Activated CD4-positive, alpha-beta T cell treated with anti-CD3 and anti-CD28 coated beads, Interleukin-2, amount 10 ng/mL, durations not matched to agents 24 days and 14 days (primary cell): ENCODE measurements around the gene LRP4. TPM values are rescaled to one million over a fixed set of nuclear protein-coding genes. Genes with fewer than 3 reads are reported as not detected.

Experiments
- DNase-seq: peaks from one replicate; pipeline ENCODE4 v3.0.0; 2022
- H3K27ac Mint-ChIP-seq: one replicate; pipeline ENCODE4 v1.8.0; 2022; ENCODE audit warnings: mild to moderate bottlenecking, mixed read lengths
- H3K27me3 Mint-ChIP-seq: one replicate; pipeline ENCODE4 v1.8.0; 2022; ENCODE audit warnings: mixed read lengths
- H3K36me3 Mint-ChIP-seq: one replicate; pipeline ENCODE4 v1.8.0; 2022; ENCODE audit warnings: low read depth, mild to moderate bottlenecking, mixed read lengths
- H3K4me1 Mint-ChIP-seq: one replicate; pipeline ENCODE4 v1.8.0; 2021; ENCODE audit warnings: mixed read lengths
- H3K4me3 Mint-ChIP-seq: one replicate; pipeline ENCODE4 v1.8.0; 2022; ENCODE audit warnings: mild to moderate bottlenecking, moderate library complexity, mixed read lengths
- H3K9me3 Mint-ChIP-seq: one replicate; pipeline ENCODE4 v1.8.0; 2021; ENCODE audit warnings: mixed read lengths
- intact Hi-C: fragments of 100-400 bp; cut with micrococcal nuclease; formaldehyde crosslinking; loops from one replicate; pipeline ENCODE4 v1.15.1; 2023
- total RNA-seq: library from RNA; stranded (reverse); gene quantifications from 2 replicates; pipeline ENCODE4 v1.2.3, GENCODE V29; 2022

LRP4 gene
- total RNA-seq, 1 donor from 2014 or later, result 0.12 TPM

- Mint-ChIP-seq H3K36me3 (no peaks in the 10 kb centered on the region), H3K27me3 (peaks cover 14% of the 10 kb centered on the region), H3K27ac (no peak overlapping the region), H3K9me3 (no peaks in the 10 kb centered on the region), H3K4me1 (no peaks in the 10 kb centered on the region), H3K4me3 (no peak overlapping the region)
- no peak for DNase-seq
- intact Hi-C loops, result no loop called here
Observed at GRCh38 chr11:46874586-46874985, 43.8 kb downstream of the LRP4 start.

- intact Hi-C loops, result no loop called here
- H3K36me3 Mint-ChIP-seq, result no peaks in the 10 kb centered on the region
- H3K4me3 Mint-ChIP-seq, result no peak overlapping the region
- no peaks in the 10 kb centered on the region for H3K9me3 Mint-ChIP-seq
- H3K4me1 Mint-ChIP-seq, result no peaks in the 10 kb centered on the region
- H3K27me3 Mint-ChIP-seq, result peaks cover 20% of the 10 kb centered on the region
- no peak overlapping the region for H3K27ac Mint-ChIP-seq
- no peak for DNase-seq
Observed at GRCh38 chr11:46868912-46869311, 49.4 kb downstream of the LRP4 start.

- Mint-ChIP-seq H3K27ac (no peak overlapping the region), H3K27me3 (peaks cover 24% of the 10 kb centered on the region), H3K9me3 (no peaks in the 10 kb centered on the region), H3K4me1 (no peaks in the 10 kb centered on the region), H3K4me3 (no peak overlapping the region), H3K36me3 (no peaks in the 10 kb centered on the region)
- DNase-seq, result no peak
- intact Hi-C loops, result no loop called here
Observed at GRCh38 chr11:46865340-46865739, 53.0 kb downstream of the LRP4 start.

- Mint-ChIP-seq H3K27me3 (peaks cover 12% of the 10 kb centered on the region), H3K9me3 (no peaks in the 10 kb centered on the region), H3K27ac (no peak overlapping the region), H3K36me3 (no peaks in the 10 kb centered on the region), H3K4me3 (no peak overlapping the region), H3K4me1 (no peaks in the 10 kb centered on the region)
- intact Hi-C loops, result no loop called here
- DNase-seq, result no peak
Observed at GRCh38 chr11:46860218-46860617, 58.1 kb downstream of the LRP4 start.

- H3K27me3 Mint-ChIP-seq, result peaks cover 6% of the 10 kb centered on the region
- intact Hi-C loops, result no loop called here
- no peaks in the 10 kb centered on the region for H3K9me3 Mint-ChIP-seq
- H3K4me1 Mint-ChIP-seq, result no peaks in the 10 kb centered on the region
- DNase-seq, result no peak
- H3K4me3 Mint-ChIP-seq, result no peak overlapping the region
- no peak overlapping the region for H3K27ac Mint-ChIP-seq
- H3K36me3 Mint-ChIP-seq, result no peaks in the 10 kb centered on the region
Observed at GRCh38 chr11:46858920-46859546, 59.3 kb downstream of the LRP4 start.

GRCh38 chr11:46857666-46858065 lies 60.7 kb downstream of the LRP4 start:
- Mint-ChIP-seq H3K4me3 (no peak overlapping the region), H3K36me3 (no peaks in the 10 kb centered on the region), H3K27me3 (peaks cover 2% of the 10 kb centered on the region), H3K9me3 (no peaks in the 10 kb centered on the region), H3K4me1 (no peaks in the 10 kb centered on the region), H3K27ac (no peak overlapping the region)
- intact Hi-C loops, result no loop called here
- DNase-seq, result no peak

- no peaks in the 10 kb centered on the region for H3K4me1 Mint-ChIP-seq
- H3K4me3 Mint-ChIP-seq, result no peak overlapping the region
- DNase-seq, result no peak
- no peaks in the 10 kb centered on the region for H3K9me3 Mint-ChIP-seq
- intact Hi-C loops, result no loop called here
- no peak overlapping the region for H3K27ac Mint-ChIP-seq
- H3K27me3 Mint-ChIP-seq, result no peaks in the 10 kb centered on the region
- H3K36me3 Mint-ChIP-seq, result no peaks in the 10 kb centered on the region
Observed at GRCh38 chr11:46856605-46857343, 61.6 kb downstream of the LRP4 start.

- H3K36me3 Mint-ChIP-seq, result no peaks in the 10 kb centered on the region
- H3K4me1 Mint-ChIP-seq, result no peaks in the 10 kb centered on the region
- DNase-seq, result no peak
- H3K9me3 Mint-ChIP-seq, result no peaks in the 10 kb centered on the region
- peaks cover 1% of the 10 kb centered on the region for H3K27me3 Mint-ChIP-seq
- no peak overlapping the region for H3K4me3 Mint-ChIP-seq
- intact Hi-C loops, result no loop called here
- no peak overlapping the region for H3K27ac Mint-ChIP-seq
Observed at GRCh38 chr11:46855863-46856262, 62.5 kb downstream of the LRP4 start.

GRCh38 chr11:46855167-46855566 lies 63.2 kb downstream of the LRP4 start:
- DNase-seq, result no peak
- intact Hi-C loops, result no loop called here
- H3K4me3 Mint-ChIP-seq, result no peak overlapping the region
- no peaks in the 10 kb centered on the region for H3K4me1 Mint-ChIP-seq
- H3K36me3 Mint-ChIP-seq, result no peaks in the 10 kb centered on the region
- no peaks in the 10 kb centered on the region for H3K9me3 Mint-ChIP-seq
- H3K27me3 Mint-ChIP-seq, result peaks cover 1% of the 10 kb centered on the region
- H3K27ac Mint-ChIP-seq, result no peak overlapping the region

GRCh38 chr11:46850829-46851380 lies 67.4 kb downstream of the LRP4 start:
- no peak overlapping the region for H3K4me3 Mint-ChIP-seq
- no peak for DNase-seq
- no peaks in the 10 kb centered on the region for H3K9me3 Mint-ChIP-seq
- H3K36me3 Mint-ChIP-seq, result no peaks in the 10 kb centered on the region
- no peak overlapping the region for H3K27ac Mint-ChIP-seq
- H3K4me1 Mint-ChIP-seq, result peaks cover 10% of the 10 kb centered on the region
- intact Hi-C loops, result no loop called here
- H3K27me3 Mint-ChIP-seq, result peaks cover 1% of the 10 kb centered on the region

GRCh38 chr11:46849631-46850030 lies 68.7 kb downstream of the LRP4 start:
- H3K27ac Mint-ChIP-seq, result no peak overlapping the region
- H3K9me3 Mint-ChIP-seq, result no peaks in the 10 kb centered on the region
- H3K27me3 Mint-ChIP-seq, result peaks cover 1% of the 10 kb centered on the region
- peaks cover 16% of the 10 kb centered on the region for H3K4me1 Mint-ChIP-seq
- no peak overlapping the region for H3K4me3 Mint-ChIP-seq
- no peaks in the 10 kb centered on the region for H3K36me3 Mint-ChIP-seq
- DNase-seq, result no peak
- intact Hi-C loops, result loop anchor here (5.0 kb wide), 1 partner anchor 147 kb away; the partner anchor contains the start of genes ARHGAP1 and ZNF408

- H3K4me3 Mint-ChIP-seq, result peak overlapping the region; percentile 88
- no peak for DNase-seq
- intact Hi-C loops, result loop anchor here (1.0 to 5.0 kb wide), 3 partner anchors 20 to 331 kb away; partner anchors contain the start of genes ARHGAP1 and ZNF408
- peaks cover 5% of the 10 kb centered on the region for H3K36me3 Mint-ChIP-seq
- no peaks in the 10 kb centered on the region for H3K9me3 Mint-ChIP-seq
- peak overlapping the region; percentile 97 for H3K27ac Mint-ChIP-seq
- H3K27me3 Mint-ChIP-seq, result peaks cover 1% of the 10 kb centered on the region
- H3K4me1 Mint-ChIP-seq, result peaks cover 35% of the 10 kb centered on the region
Observed at GRCh38 chr11:46846510-46846830, 71.9 kb downstream of the LRP4 start.

GRCh38 chr11:46845740-46846509 lies 72.4 kb downstream of the LRP4 start, which contains the start of gene CKAP5:
Gene CKAP5 (minus strand): TSS chr11:46846280. CDS start chr11:46821231, 25,049 bp downstream.
- H3K27ac Mint-ChIP-seq, result peak within 1 kb of the TSS; percentile 97
- H3K4me3 Mint-ChIP-seq, result peak within 1 kb of the TSS; percentile 88
- DNase-seq, result peak; percentile 97
- peaks cover 35% of the 10 kb centered on the region for H3K4me1 Mint-ChIP-seq
- H3K9me3 Mint-ChIP-seq, result no peaks in the 10 kb centered on the region
- H3K36me3 Mint-ChIP-seq, result peaks cover 7% of the 10 kb centered on the region
- intact Hi-C loops, result loop anchor here (1.0 to 5.0 kb wide), 3 partner anchors 20 to 331 kb away; partner anchors contain the start of genes ARHGAP1 and ZNF408
- H3K27me3 Mint-ChIP-seq, result no peaks in the 10 kb centered on the region

GRCh38 chr11:46845440-46845739 lies 73.0 kb downstream of the LRP4 start:
- no peaks in the 10 kb centered on the region for H3K27me3 Mint-ChIP-seq
- peak overlapping the region; percentile 85 for H3K27ac Mint-ChIP-seq
- peaks cover 35% of the 10 kb centered on the region for H3K4me1 Mint-ChIP-seq
- H3K9me3 Mint-ChIP-seq, result no peaks in the 10 kb centered on the region
- H3K36me3 Mint-ChIP-seq, result peaks cover 10% of the 10 kb centered on the region
- intact Hi-C loops, result loop anchor here (5.0 kb wide), 1 partner anchor 143 kb away; the partner anchor contains the start of genes ARHGAP1 and ZNF408
- DNase-seq, result no peak
- peak overlapping the region; percentile 88 for H3K4me3 Mint-ChIP-seq
